ENCODE results near the gene LONRF2. TPM values are rescaled to one million over a fixed set of nuclear protein-coding genes. Genes with fewer than 3 reads are reported as not detected.

LONRF2 gene
- polyA plus RNA-seq, 2 of the 4 experiments (the other 2 are of a cell fraction), result 4.8 to 17.9 TPM

GRCh38 chr2:100299548-100299947 is 22.8 kb downstream of the LONRF2 start:
- H3K4me2 ChIP-seq, result no peak overlapping the region
- 90% methylated on average over 5 of the region's 5 CpGs for WGBS (ENCODE audit: missing lambda C conversion rate)
- POLR2A ChIA-PET, result no interaction called here
- CTCF ChIA-PET, result interaction anchor here (1.5 to 3.0 kb wide), 3 partner anchors 33 to 82 kb away, joined by 4 to 8 read pairs (median 6); no protein-coding TSS in a partner anchor
- H3K9me3 ChIP-seq, result peaks cover 6% of the 10 kb centered on the region; the same call in 2 of the 3 replicates
- FAIRE-seq, result no peak
- TF ChIP-seq NR3C1 (IDR thresholded peaks at IDR 0.05) (no peak), EHF (CRISPR knock-in tag; IDR thresholded peaks at IDR 0.05) (no peak), HDAC2 (IDR thresholded peaks at IDR 0.05) (no peak), NPAS2 (CRISPR knock-in tag; IDR thresholded peaks at IDR 0.05; ENCODE audit: borderline replicate concordance) (no peak), HOXB5 (CRISPR knock-in tag; IDR thresholded peaks at IDR 0.05) (no peak), BCL3 (IDR thresholded peaks at IDR 0.05) (no peak), NFE2L2 (conservative IDR thresholded peaks at IDR 0.05; ENCODE audit: low read length) (no peak), MAX (IDR thresholded peaks at IDR 0.05) (no peak), HOXB13 (CRISPR knock-in tag; IDR thresholded peaks at IDR 0.05; ENCODE audit: low read depth) (no peak), RFX5 (IDR thresholded peaks at IDR 0.05) (no peak), ELK1 (IDR thresholded peaks at IDR 0.05; ENCODE audit: low read depth, low read length) (no peak), FOSB (CRISPR knock-in tag; IDR thresholded peaks at IDR 0.05) (no peak), FOXS1 (CRISPR knock-in tag; IDR thresholded peaks at IDR 0.05) (no peak), JUN (IDR thresholded peaks at IDR 0.05) (no peak), MAFK (IDR thresholded peaks at IDR 0.05; ENCODE audit: partially characterized antibody) (no peak), EP300 (IDR thresholded peaks at IDR 0.05) (no peak), ESRRA (IDR thresholded peaks at IDR 0.05; ENCODE audit: borderline replicate concordance, low read length) (no peak)
- H3K4me3 ChIP-seq, result no peak overlapping the region
- DNase-seq (ENCODE audit: low read depth in 1 of 2, low spot score in 1 of 2), result no peak
- ATAC-seq, result no peak
- 0 out of 3 replicates have a peak, but pooled peaks cover 3% of the 10 kb centered on the region for H3K4me1 ChIP-seq
- H3K27ac ChIP-seq, result no peak overlapping the region

GRCh38 chr2:100297511-100297910 is 24.8 kb downstream of the LONRF2 start:
- DNase-seq (ENCODE audit: low read depth in 1 of 2, low spot score in 1 of 2) (no peak), ATAC-seq (no peak)
- POLR2A ChIA-PET, result no interaction called here

More at GRCh38 chr2:100297511-100297910, 24.8 kb downstream of the LONRF2 start:
- Histone ChIP-seq H3K4me1 (peaks cover 16% of the 10 kb centered on the region), H3K27ac (no peak overlapping the region), H3K9me3 (no peaks in the 10 kb centered on the region), H3K4me3 (no peak overlapping the region), H3K4me2 (no peak overlapping the region)
- CTCF ChIA-PET, result interaction anchor here (1.2 to 2.0 kb wide), 2 partner anchors 24 to 35 kb away, joined by 4 to 6 read pairs; no protein-coding TSS in a partner anchor
- 93% methylated on average over 3 of the region's 3 CpGs for WGBS (ENCODE audit: missing lambda C conversion rate)
- FAIRE-seq, result no peak
- no peak for TF ChIP-seq CEBPB (IDR thresholded peaks at IDR 0.05)
- no peak for TF ChIP-seq RCOR1 (IDR thresholded peaks at IDR 0.05; ENCODE audit: low read depth, low read length)
- no peak for TF ChIP-seq KDM1A (IDR thresholded peaks at IDR 0.05; ENCODE audit: low read depth)
- TF ChIP-seq RNF2 (IDR thresholded peaks at IDR 0.05; ENCODE audit: borderline replicate concordance, low read depth), result no peak
- no peak for TF ChIP-seq HES2 (IDR thresholded peaks at IDR 0.05)
- no peak for TF ChIP-seq FOXS1 (CRISPR knock-in tag; IDR thresholded peaks at IDR 0.05)
- TF ChIP-seq NFE2L2 (conservative IDR thresholded peaks at IDR 0.05; ENCODE audit: low read length), result no peak
- TF ChIP-seq HEYL (CRISPR knock-in tag; IDR thresholded peaks at IDR 0.05), result no peak
- TF ChIP-seq HOXA7 (CRISPR knock-in tag; IDR thresholded peaks at IDR 0.05), result no peak
- TF ChIP-seq ELK1 (IDR thresholded peaks at IDR 0.05; ENCODE audit: low read depth, low read length), result no peak
- no peak for TF ChIP-seq CHD4 (IDR thresholded peaks at IDR 0.05; ENCODE audit: borderline replicate concordance)
- TF ChIP-seq JUN (IDR thresholded peaks at IDR 0.05), result no peak
